ENCODE measurements around the gene VWC2L. TPM values are rescaled to one million over a fixed set of nuclear protein-coding genes. Genes with fewer than 3 reads are reported as not detected.

VWC2L gene
- total RNA-seq = not detected
- long read RNA-seq, partial matches to known transcripts = 0 of 1 reads
- long read RNA-seq, other reads (novel, unspliced or antisense) = 1 of 1 reads

GRCh38 chr2:214410918-214411554 is at the start of gene VWC2L:
Gene VWC2L, plus strand, starts transcription at chr2:214411054. Its CDS starts 3,140 bp downstream, at chr2:214414194.
- peak; percentile 82 for ATAC-seq (ENCODE audit: poor library complexity)
- DNase-seq = peak; percentile 76
- intact Hi-C loops (cut with DNase I) = no loop called here

- no peak for ATAC-seq (ENCODE audit: poor library complexity)
- no peak for DNase-seq
- intact Hi-C loops (cut with DNase I) = no loop called here
These were observed 49.7 kb upstream of the VWC2L start for GRCh38 chr2:214361116-214361515.

- intact Hi-C loops (cut with DNase I) = no loop called here
- no peak for DNase-seq
These were observed 45.3 kb upstream of the VWC2L start for GRCh38 chr2:214365549-214365948.

GRCh38 chr2:214367171-214367570 is 43.7 kb upstream of the VWC2L start:
- DNase-seq (no peak), ATAC-seq (ENCODE audit: poor library complexity) (no peak)
- intact Hi-C loops (cut with DNase I) = no loop called here

More at GRCh38 chr2:214365549-214365948, 45.3 kb upstream of the VWC2L start:
- ATAC-seq (ENCODE audit: poor library complexity) = no peak

GRCh38 chr2:214376618-214377285 is 34.1 kb upstream of the VWC2L start:
- ATAC-seq (ENCODE audit: poor library complexity) = no peak
- intact Hi-C loops (cut with DNase I) = no loop called here
- DNase-seq = no peak

GRCh38 chr2:214377286-214377624 is 33.6 kb upstream of the VWC2L start:
- DNase-seq (no peak), ATAC-seq (ENCODE audit: poor library complexity) (no peak)
- intact Hi-C loops (cut with DNase I) = no loop called here

- ATAC-seq (ENCODE audit: poor library complexity) = peak; percentile 39
- intact Hi-C loops (cut with DNase I) = no loop called here
These were observed 32.3 kb upstream of the VWC2L start for GRCh38 chr2:214378455-214379103.

GRCh38 chr2:214379227-214379626 is 31.6 kb upstream of the VWC2L start:
- ATAC-seq (ENCODE audit: poor library complexity) (no peak), DNase-seq (no peak)
- intact Hi-C loops (cut with DNase I) = no loop called here

More at GRCh38 chr2:214378455-214379103, 32.3 kb upstream of the VWC2L start:
- DNase-seq = no peak

- ATAC-seq (ENCODE audit: poor library complexity) (no peak), DNase-seq (no peak)
- intact Hi-C loops (cut with DNase I) = no loop called here
These were observed 30.2 kb upstream of the VWC2L start for GRCh38 chr2:214380681-214381080.

- ATAC-seq (ENCODE audit: poor library complexity) (no peak), DNase-seq (no peak)
- intact Hi-C loops (cut with DNase I) = no loop called here
These were observed 28.6 kb upstream of the VWC2L start for GRCh38 chr2:214382229-214382628.

GRCh38 chr2:214386720-214387119 is 24.1 kb upstream of the VWC2L start:
- ATAC-seq (ENCODE audit: poor library complexity) (no peak), DNase-seq (no peak)
- intact Hi-C loops (cut with DNase I) = no loop called here

GRCh38 chr2:214389334-214389733 is 21.5 kb upstream of the VWC2L start:
- DNase-seq (no peak), ATAC-seq (ENCODE audit: poor library complexity) (no peak)
- intact Hi-C loops (cut with DNase I) = no loop called here

GRCh38 chr2:214393796-214394195 is 17.1 kb upstream of the VWC2L start:
- intact Hi-C loops (cut with DNase I) = no loop called here
- no peak for DNase-seq
- ATAC-seq (ENCODE audit: poor library complexity) = no peak

GRCh38 chr2:214395040-214395439 is 15.8 kb upstream of the VWC2L start:
- intact Hi-C loops (cut with DNase I) = no loop called here
- ATAC-seq (ENCODE audit: poor library complexity) (no peak), DNase-seq (no peak)

GRCh38 chr2:214401580-214401979 is 9.3 kb upstream of the VWC2L start:
- intact Hi-C loops (cut with DNase I) = no loop called here
- ATAC-seq (ENCODE audit: poor library complexity) = no peak

GRCh38 chr2:214410128-214410775 is 602 bp upstream of the VWC2L start:
- no peak for DNase-seq
- intact Hi-C loops (cut with DNase I) = no loop called here
- ATAC-seq (ENCODE audit: poor library complexity) = no peak

More at GRCh38 chr2:214401580-214401979, 9.3 kb upstream of the VWC2L start:
- DNase-seq = no peak

GRCh38 chr2:214412679-214413078 is 1.8 kb downstream of the VWC2L start:
- ATAC-seq (ENCODE audit: poor library complexity) = no peak
- DNase-seq = no peak
- intact Hi-C loops (cut with DNase I) = no loop called here

GRCh38 chr2:214436470-214436869 is 25.6 kb downstream of the VWC2L start:
- DNase-seq (no peak), ATAC-seq (ENCODE audit: poor library complexity) (no peak)
- intact Hi-C loops (cut with DNase I) = no loop called here

- intact Hi-C loops (cut with DNase I) = no loop called here
- no peak for ATAC-seq (ENCODE audit: poor library complexity)
- no peak for DNase-seq
These were observed 39.5 kb downstream of the VWC2L start for GRCh38 chr2:214450118-214450894.

Data from Right ventricle myocardium superior (tissue), 1 donor.